ENCODE data around the gene CD8B.

DNA sequence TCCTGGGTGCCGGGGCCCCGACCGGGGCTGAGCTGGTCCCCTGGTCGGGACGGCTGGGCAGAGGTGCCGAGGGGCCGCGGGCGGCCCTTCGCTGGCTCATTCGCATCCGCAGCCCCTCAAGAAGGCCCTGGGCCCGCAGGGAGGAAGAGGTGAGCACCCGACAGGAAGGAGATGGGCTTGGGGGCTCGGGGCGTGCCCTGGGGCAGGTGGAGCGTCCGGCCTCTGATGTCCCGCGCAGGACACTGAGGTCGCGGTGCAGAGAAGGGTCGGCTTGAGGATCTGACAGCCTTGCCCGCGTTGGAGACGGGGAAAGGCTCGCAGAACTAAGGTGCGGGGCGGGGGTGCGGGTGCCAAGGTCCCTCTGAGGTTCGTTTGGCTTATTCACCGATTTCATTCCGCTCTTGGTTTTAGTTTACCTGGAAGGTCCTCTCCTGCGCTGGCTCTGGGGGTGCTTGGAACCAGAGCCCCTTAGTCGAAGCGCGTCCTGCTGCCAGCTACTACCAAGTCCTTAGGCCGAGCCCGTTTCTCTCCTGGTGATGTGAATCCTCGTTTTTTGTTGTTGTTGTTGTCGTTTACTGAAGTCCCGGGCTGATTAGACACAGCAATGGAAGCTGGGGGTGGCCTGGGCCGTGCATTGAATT, 52.1 kb downstream of the CD8B start:
- TF ChIP-seq EZH2 (IDR thresholded peaks at IDR 0.05; ENCODE audit: insufficient read depth, poor library complexity, severe bottlenecking): peak; percentile 58
- TF ChIP-seq EZH2phosphoT487 (IDR thresholded peaks at IDR 0.05; ENCODE audit: insufficient read depth, low read depth): no peak
